HG02884 (cell line): ENCODE data around the gene KCTD16.

Experiments used
- ATAC-seq: cut with Tn5 transposase; IDR thresholded peaks from one replicate; pipeline ENCODE4 v1.9.1; 2021; ENCODE audit warnings: mild to moderate bottlenecking, moderate library complexity; ENCODE audit not compliant: unreplicated experiment

The KCTD16 gene

GRCh38 chr5:144503123-144503522 lies 332.4 kb downstream of the KCTD16 start:
- no peak for ATAC-seq

- no peak for ATAC-seq
Observed at GRCh38 chr5:144504929-144505577, 334.4 kb downstream of the KCTD16 start.

- no peak for ATAC-seq
Observed at GRCh38 chr5:144510845-144511579, 340.3 kb downstream of the KCTD16 start.

- ATAC-seq = no peak
Observed at GRCh38 chr5:144511580-144512072, 341.0 kb downstream of the KCTD16 start.

DNA sequence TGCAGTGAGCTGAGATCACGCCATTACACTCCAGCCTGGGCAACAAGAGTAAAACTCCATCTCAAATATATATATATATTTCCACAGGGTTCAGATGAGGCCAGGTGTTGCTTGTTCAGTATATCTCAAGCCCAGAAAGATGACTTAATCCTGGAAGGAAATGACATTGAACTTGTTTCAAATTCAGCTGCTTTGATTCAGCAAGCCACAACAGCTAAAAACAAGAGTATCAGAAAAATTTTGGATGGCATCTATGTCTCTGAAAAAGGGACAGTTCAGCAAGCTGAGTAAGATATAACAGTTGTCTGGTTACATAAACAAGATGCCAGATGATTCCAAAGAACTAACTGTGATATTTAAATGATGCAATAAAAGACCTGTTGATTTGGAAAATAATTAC lies 352.0 kb downstream of the KCTD16 start:
- no peak for ATAC-seq

DNA sequence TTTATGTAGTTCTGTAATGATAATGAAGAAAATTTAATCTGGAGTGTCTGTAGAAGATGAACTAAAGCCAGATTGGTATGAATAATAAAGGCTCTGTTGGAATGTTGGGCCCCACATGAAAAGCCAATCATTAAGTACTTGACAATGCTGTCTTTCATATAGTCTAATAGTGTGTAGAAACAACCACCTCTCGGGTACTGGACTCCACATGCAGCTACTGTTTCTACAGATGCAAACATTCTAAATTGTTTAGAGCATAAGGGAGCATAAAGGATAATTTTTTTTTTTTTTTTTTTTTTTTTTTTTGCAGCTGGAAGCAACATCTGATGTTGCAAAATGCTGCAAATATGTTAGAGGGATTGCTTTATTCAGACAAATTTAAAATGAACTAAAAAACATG lies 354.3 kb downstream of the KCTD16 start:
- no peak for ATAC-seq

GRCh38 chr5:144531188-144531587 lies 360.5 kb downstream of the KCTD16 start:
- no peak for ATAC-seq
